Loucy (cell line): ENCODE results near the gene TRIM40.

Source experiments
- CTCF ChIP-seq: fragments of 200-600 bp; sonication (generic); conservative IDR thresholded peaks from 2 replicates; pipeline ENCODE4 v1.5.1; 2014; ENCODE audit warnings: mild to moderate bottlenecking, antibody characterized with exemption, low read length
- EZH2phosphoT487 ChIP-seq: fragments of 200-600 bp; IDR thresholded peaks from 2 replicates; pipeline ENCODE4 v1.6.1; 2018; ENCODE audit warnings: antibody characterized with exemption, mild to moderate bottlenecking, moderate library complexity, borderline replicate concordance

- TF ChIP-seq CTCF (no peak), EZH2phosphoT487 (no peak)
Measured at GRCh38 chr6:30196376-30196775, 60.4 kb downstream of the TRIM40 start.
